GM12872 (cell line): ENCODE data around the gene RFTN1.

Source experiments
- CTCF ChIP-seq: IDR thresholded peaks from 3 replicates; pipeline ENCODE4 v1.5.1; 2011; ENCODE audit warnings: low read depth, mild to moderate bottlenecking, low read length, moderate library complexity; ENCODE audit not compliant: insufficient read depth

Gene RFTN1

GRCh38 chr3:16468002-16468335 is 45.5 kb downstream of the RFTN1 start:
- TF ChIP-seq CTCF, result no peak

- TF ChIP-seq CTCF, result no peak
Measured at GRCh38 chr3:16467393-16467792, 46.1 kb downstream of the RFTN1 start.

- TF ChIP-seq CTCF, result no peak
Measured at GRCh38 chr3:16466822-16467221, 46.7 kb downstream of the RFTN1 start.

GRCh38 chr3:16464511-16465148 is 48.9 kb downstream of the RFTN1 start:
- no peak for TF ChIP-seq CTCF

- no peak for TF ChIP-seq CTCF
Measured at GRCh38 chr3:16463914-16464313, 49.6 kb downstream of the RFTN1 start.

GRCh38 chr3:16463119-16463518 is 50.4 kb downstream of the RFTN1 start:
- no peak for TF ChIP-seq CTCF

- no peak for TF ChIP-seq CTCF
Measured at GRCh38 chr3:16462679-16463078, 50.8 kb downstream of the RFTN1 start.
